Mesendoderm (in vitro differentiated cells): Measurements from ENCODE around the gene SPATS2.
"Not testable (repeated sequence)": the region's sequence is repeated elsewhere in the genome, so short reads cannot be mapped to it uniquely, and the experiment has no call there.

Experiments used
- DNase-seq: peaks from one replicate; pipeline ENCODE4 v3.0.0; 2013
- H2AK5ac ChIP-seq: 2 replicates; pipeline ENCODE4 v1.6.1; 2013; ENCODE audit warnings: low read length, inconsistent platforms
- H2BK120ac ChIP-seq: 2 replicates; pipeline ENCODE4 v1.6.1; 2013; ENCODE audit warnings: low read depth, mild to moderate bottlenecking, low read length, moderate library complexity, mixed read lengths
- H2BK15ac ChIP-seq: replicated peaks from 2 replicates; pipeline ENCODE4 v1.6.1; 2013; ENCODE audit warnings: low read depth, mild to moderate bottlenecking, moderate library complexity
- H2BK5ac ChIP-seq: 2 replicates; pipeline ENCODE4 v1.6.1; 2013; ENCODE audit warnings: low read length, inconsistent platforms
- H3K18ac ChIP-seq: 2 replicates; pipeline ENCODE4 v1.6.1; 2013; ENCODE audit warnings: mild to moderate bottlenecking, low read length, mixed read lengths
- H3K23ac ChIP-seq: one replicate; pipeline ENCODE4 v1.6.1; 2013; ENCODE audit warnings: low read length
- H3K27ac ChIP-seq: 2 replicates; pipeline ENCODE4 v1.5.1; 2013; ENCODE audit warnings: low read depth, mild to moderate bottlenecking, inconsistent platforms, low read length, moderate library complexity
- H3K27me3 ChIP-seq: 2 replicates; pipeline ENCODE4 v1.6.1; 2013; ENCODE audit warnings: low read length, control low read depth, mild to moderate bottlenecking, inconsistent platforms; ENCODE audit not compliant: insufficient read depth, poor library complexity
- H3K36me3 ChIP-seq: 2 replicates; pipeline ENCODE4 v1.6.1; 2013; ENCODE audit warnings: low read length, inconsistent platforms; ENCODE audit not compliant: control insufficient read depth, insufficient read depth
- H3K4ac ChIP-seq: one replicate; pipeline ENCODE4 v1.6.1; 2013; ENCODE audit warnings: low read depth, mild to moderate bottlenecking, low read length, moderate library complexity
- H3K4me1 ChIP-seq: 2 replicates; pipeline ENCODE4 v1.6.1; 2013; ENCODE audit warnings: low read depth, low read length, inconsistent platforms; ENCODE audit not compliant: control insufficient read depth
- H3K4me2 ChIP-seq: 2 replicates; pipeline ENCODE4 v1.6.1; 2013; ENCODE audit warnings: low read length
- H3K4me3 ChIP-seq: 2 replicates; pipeline ENCODE4 v1.5.1; 2013; ENCODE audit warnings: mild to moderate bottlenecking, low read length
- H3K56ac ChIP-seq: one replicate; pipeline ENCODE4 v1.6.1; 2013; ENCODE audit warnings: low read length
- H3K79me1 ChIP-seq: 2 replicates; pipeline ENCODE4 v1.6.1; 2013; ENCODE audit warnings: low read length, inconsistent platforms
- H3K79me2 ChIP-seq: 2 replicates; pipeline ENCODE4 v1.6.1; 2013; ENCODE audit warnings: mild to moderate bottlenecking, low read length; ENCODE audit not compliant: control insufficient read depth, insufficient read depth
- H3K9ac ChIP-seq: 2 replicates; pipeline ENCODE4 v1.6.1; 2013; ENCODE audit warnings: low read length, inconsistent platforms
- H4K5ac ChIP-seq: one replicate; pipeline ENCODE4 v1.6.1; 2013; ENCODE audit warnings: low read length
- H4K8ac ChIP-seq: one replicate; pipeline ENCODE4 v1.6.1; 2013; ENCODE audit warnings: low read depth, mild to moderate bottlenecking, control low read depth, low read length, moderate library complexity
- WGBS: extraction: QIAGEN DNeasy Blood & Tissue Kit; methylation state at CpG from one replicate; pipeline ENCODE4 v1.1.7; 2013; ENCODE audit warnings: low lambda C conversion rate, missing lambda C conversion rate; ENCODE audit not compliant: insufficient coverage; ENCODE audit errors: extremely low coverage; 5-methylcytosine and 5-hydroxymethylcytosine counted together

Gene SPATS2

GRCh38 chr12:49507139-49507538 is 139.9 kb downstream of the SPATS2 start:
- H3K36me3 ChIP-seq: no peaks in the 10 kb centered on the region
- H3K9ac ChIP-seq: no peak overlapping the region
- no peaks in the 10 kb centered on the region for H3K79me2 ChIP-seq
- no peaks in the 10 kb centered on the region for H3K4me1 ChIP-seq
- H4K5ac ChIP-seq: no peak overlapping the region
- H3K18ac ChIP-seq: no peak overlapping the region
- H4K8ac ChIP-seq: no peak overlapping the region
- H3K56ac ChIP-seq: no peak overlapping the region
- H2BK120ac ChIP-seq: no peak overlapping the region
- H3K27ac ChIP-seq: no peak overlapping the region
- WGBS: no CpG with 5 or more reads among the region's 4 CpGs
- H3K23ac ChIP-seq: no peak overlapping the region
- no peak overlapping the region for H2AK5ac ChIP-seq
- no peak overlapping the region for H3K4ac ChIP-seq
- no peak overlapping the region for H2BK5ac ChIP-seq
- H3K27me3 ChIP-seq: no peaks in the 10 kb centered on the region
- no peak for DNase-seq
- no peak overlapping the region for H3K4me3 ChIP-seq
- H3K4me2 ChIP-seq: no peak overlapping the region
- H3K79me1 ChIP-seq: no peaks in the 10 kb centered on the region
- no peak overlapping the region for H2BK15ac ChIP-seq

GRCh38 chr12:49509681-49510080 is 142.4 kb downstream of the SPATS2 start:
- not testable (repeated sequence) for H2BK15ac ChIP-seq, H3K4me2 ChIP-seq, H4K5ac ChIP-seq, H2BK120ac ChIP-seq, H3K9ac ChIP-seq, H2AK5ac ChIP-seq, H3K56ac ChIP-seq, DNase-seq, H4K8ac ChIP-seq, H3K23ac ChIP-seq, H3K4me3 ChIP-seq, H3K79me2 ChIP-seq, H3K27ac ChIP-seq, H2BK5ac ChIP-seq, H3K27me3 ChIP-seq, H3K79me1 ChIP-seq, H3K4ac ChIP-seq, H3K36me3 ChIP-seq, H3K4me1 ChIP-seq, H3K18ac ChIP-seq
- WGBS: no CpG with 5 or more reads among the region's 8 CpGs

GRCh38 chr12:49511410-49511809 is 144.1 kb downstream of the SPATS2 start:
- H3K56ac ChIP-seq: no peak overlapping the region
- H3K79me2 ChIP-seq: no peaks in the 10 kb centered on the region
- no peak overlapping the region for H2AK5ac ChIP-seq
- H3K27me3 ChIP-seq: no peaks in the 10 kb centered on the region
- no peak overlapping the region for H3K4ac ChIP-seq
- no peak for DNase-seq
- no peaks in the 10 kb centered on the region for H3K36me3 ChIP-seq
- H3K23ac ChIP-seq: no peak overlapping the region
- H2BK5ac ChIP-seq: no peak overlapping the region
- H3K4me1 ChIP-seq: no peaks in the 10 kb centered on the region
- H3K27ac ChIP-seq: no peak overlapping the region
- no peak overlapping the region for H2BK15ac ChIP-seq
- H3K4me3 ChIP-seq: no peak overlapping the region
- H3K79me1 ChIP-seq: no peaks in the 10 kb centered on the region
- H3K18ac ChIP-seq: no peak overlapping the region
- no peak overlapping the region for H3K9ac ChIP-seq
- no peak overlapping the region for H4K5ac ChIP-seq
- no peak overlapping the region for H2BK120ac ChIP-seq
- H4K8ac ChIP-seq: no peak overlapping the region
- no peak overlapping the region for H3K4me2 ChIP-seq

GRCh38 chr12:49512546-49512945 is 145.3 kb downstream of the SPATS2 start:
- no peak overlapping the region for H3K18ac ChIP-seq

GRCh38 chr12:49515266-49515665 is 148.0 kb downstream of the SPATS2 start:
- H3K36me3 ChIP-seq: peaks cover 3% of the 10 kb centered on the region
- no peak overlapping the region for H3K23ac ChIP-seq
- no peak overlapping the region for H3K18ac ChIP-seq
- no peak overlapping the region for H4K8ac ChIP-seq
- no peak overlapping the region for H3K4ac ChIP-seq
- no peak overlapping the region for H3K4me2 ChIP-seq
- no peaks in the 10 kb centered on the region for H3K79me1 ChIP-seq
- no CpG with 5 or more reads among the region's 5 CpGs for WGBS
- H2AK5ac ChIP-seq: no peak overlapping the region
- no peak overlapping the region for H3K56ac ChIP-seq
- H3K4me3 ChIP-seq: no peak overlapping the region
- no peak overlapping the region for H3K27ac ChIP-seq
- H3K9ac ChIP-seq: no peak overlapping the region
- no peak overlapping the region for H2BK120ac ChIP-seq
- H2BK15ac ChIP-seq: no peak overlapping the region
- H3K4me1 ChIP-seq: no peaks in the 10 kb centered on the region
- no peaks in the 10 kb centered on the region for H3K79me2 ChIP-seq
- no peak for DNase-seq
- H2BK5ac ChIP-seq: no peak overlapping the region
- no peak overlapping the region for H4K5ac ChIP-seq
- H3K27me3 ChIP-seq: no peaks in the 10 kb centered on the region

More at GRCh38 chr12:49512546-49512945, 145.3 kb downstream of the SPATS2 start:
- Histone ChIP-seq H3K23ac (no peak overlapping the region), H3K79me1 (no peaks in the 10 kb centered on the region), H3K79me2 (no peaks in the 10 kb centered on the region), H2BK15ac (no peak overlapping the region), H3K4me3 (no peak overlapping the region), H2BK5ac (no peak overlapping the region), H3K27ac (no peak overlapping the region), H3K9ac (no peak overlapping the region), H2BK120ac (no peak overlapping the region), H3K36me3 (no peaks in the 10 kb centered on the region), H4K5ac (no peak overlapping the region), H3K56ac (no peak overlapping the region), H3K4me2 (no peak overlapping the region), H2AK5ac (no peak overlapping the region), H3K4me1 (no peaks in the 10 kb centered on the region), H3K27me3 (no peaks in the 10 kb centered on the region), H4K8ac (no peak overlapping the region), H3K4ac (no peak overlapping the region)
- DNase-seq: no peak
- WGBS: no CpG with 5 or more reads among the region's 1 CpG

GRCh38 chr12:49518914-49519573 is 151.8 kb downstream of the SPATS2 start:
- no peak overlapping the region for H4K5ac ChIP-seq
- no peak overlapping the region for H3K9ac ChIP-seq
- no peak overlapping the region for H3K23ac ChIP-seq
- H2AK5ac ChIP-seq: no peak overlapping the region
- H3K36me3 ChIP-seq: peaks cover 4% of the 10 kb centered on the region
- no peak overlapping the region for H3K4ac ChIP-seq
- H2BK120ac ChIP-seq: no peak overlapping the region
- H2BK5ac ChIP-seq: no peak overlapping the region
- no peak overlapping the region for H3K4me2 ChIP-seq
- H3K18ac ChIP-seq: no peak overlapping the region
- no peak overlapping the region for H3K4me3 ChIP-seq
- no peaks in the 10 kb centered on the region for H3K79me1 ChIP-seq
- H3K27me3 ChIP-seq: no peaks in the 10 kb centered on the region
- no peak overlapping the region for H2BK15ac ChIP-seq
- whole genome bisulfite sequencing: no CpG with 5 or more reads among the region's 2 CpGs
- no peak for DNase-seq
- H3K4me1 ChIP-seq: no peaks in the 10 kb centered on the region
- H3K56ac ChIP-seq: no peak overlapping the region
- H4K8ac ChIP-seq: no peak overlapping the region
- H3K79me2 ChIP-seq: no peaks in the 10 kb centered on the region
- no peak overlapping the region for H3K27ac ChIP-seq
